Loucy (cell line): ENCODE data around the gene IST1.
"Not testable (repeated sequence)": the region's sequence is repeated elsewhere in the genome, so short reads cannot be mapped to it uniquely, and the experiment has no call there.

Experiments
- CTCF ChIP-seq: fragments of 200-600 bp; sonication (generic); conservative IDR thresholded peaks from 2 replicates; pipeline ENCODE4 v1.5.1; 2014; ENCODE audit warnings: mild to moderate bottlenecking, antibody characterized with exemption, low read length
- EZH2phosphoT487 ChIP-seq: fragments of 200-600 bp; IDR thresholded peaks from 2 replicates; pipeline ENCODE4 v1.6.1; 2018; ENCODE audit warnings: antibody characterized with exemption, mild to moderate bottlenecking, moderate library complexity, borderline replicate concordance

DNA sequence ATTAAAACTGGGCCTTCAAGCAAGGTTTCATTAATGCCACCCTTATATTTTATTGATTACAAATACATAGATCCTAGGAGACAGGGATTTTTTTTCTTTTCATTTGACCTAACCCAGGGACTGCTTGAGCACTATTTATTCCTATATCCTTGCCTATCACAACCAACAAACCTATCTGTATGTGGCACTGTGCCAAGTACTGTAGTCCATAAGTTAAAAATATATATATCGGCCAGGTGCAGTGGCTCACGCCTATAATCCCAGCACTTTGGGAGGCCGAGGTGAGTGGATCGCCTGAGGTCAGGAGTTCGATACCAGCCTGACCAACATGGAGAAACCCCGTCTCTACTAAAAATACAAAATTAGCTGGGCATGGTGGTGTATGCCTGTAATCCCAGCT, 28.2 kb upstream of the IST1 start:
- TF ChIP-seq CTCF, EZH2phosphoT487: not testable (repeated sequence)
